ENCODE measurements around the gene CD8B2. TPM values are rescaled to one million over a fixed set of nuclear protein-coding genes. Genes with fewer than 3 reads are reported as not detected.

Gene CD8B2
- total RNA-seq, 1 donor from 2014 or later = 0.21 TPM

DNA sequence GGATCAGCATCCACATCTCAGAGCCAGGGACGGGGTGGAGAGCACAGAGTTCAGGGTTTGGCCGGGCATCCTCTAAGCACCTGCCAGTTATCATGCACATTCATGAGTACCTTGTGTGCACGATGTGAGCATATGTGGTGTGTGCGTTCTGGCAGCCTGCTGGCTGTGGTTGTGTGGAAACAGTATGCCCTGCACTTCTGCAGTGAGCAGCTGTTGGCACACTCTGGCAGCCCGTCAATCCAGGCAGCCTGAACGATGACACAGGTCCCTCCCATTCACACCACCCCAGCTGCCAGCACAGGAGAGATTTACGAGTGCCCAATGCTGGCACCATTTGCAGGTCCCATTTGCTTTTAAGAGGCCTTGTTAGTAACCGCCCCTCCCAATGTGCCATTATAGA is 74.2 kb downstream of the CD8B2 start:
- H3K9me3 ChIP-seq = no peaks in the 10 kb centered on the region
- DNase-seq (no peak), ATAC-seq (peak in 1 of 2 donors; percentile 25)
- no peaks in the 10 kb centered on the region for H3K36me3 ChIP-seq
- TF ChIP-seq, protein P1, sequence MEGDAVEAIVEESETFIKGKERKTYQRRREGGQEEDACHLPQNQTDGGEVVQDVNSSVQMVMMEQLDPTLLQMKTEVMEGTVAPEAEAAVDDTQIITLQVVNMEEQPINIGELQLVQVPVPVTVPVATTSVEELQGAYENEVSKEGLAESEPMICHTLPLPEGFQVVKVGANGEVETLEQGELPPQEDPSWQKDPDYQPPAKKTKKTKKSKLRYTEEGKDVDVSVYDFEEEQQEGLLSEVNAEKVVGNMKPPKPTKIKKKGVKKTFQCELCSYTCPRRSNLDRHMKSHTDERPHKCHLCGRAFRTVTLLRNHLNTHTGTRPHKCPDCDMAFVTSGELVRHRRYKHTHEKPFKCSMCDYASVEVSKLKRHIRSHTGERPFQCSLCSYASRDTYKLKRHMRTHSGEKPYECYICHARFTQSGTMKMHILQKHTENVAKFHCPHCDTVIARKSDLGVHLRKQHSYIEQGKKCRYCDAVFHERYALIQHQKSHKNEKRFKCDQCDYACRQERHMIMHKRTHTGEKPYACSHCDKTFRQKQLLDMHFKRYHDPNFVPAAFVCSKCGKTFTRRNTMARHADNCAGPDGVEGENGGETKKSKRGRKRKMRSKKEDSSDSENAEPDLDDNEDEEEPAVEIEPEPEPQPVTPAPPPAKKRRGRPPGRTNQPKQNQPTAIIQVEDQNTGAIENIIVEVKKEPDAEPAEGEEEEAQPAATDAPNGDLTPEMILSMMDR (IDR thresholded peaks at IDR 0.05) = no peak
- no peaks in the 10 kb centered on the region for H3K4me1 ChIP-seq
- no peaks in the 10 kb centered on the region for H3K27me3 ChIP-seq (ENCODE audit: low read depth)
- intact Hi-C loops (cut with DNase I) = no loop called here
- H3K4me3 ChIP-seq = no peak overlapping the region
- H3K27ac ChIP-seq = no peak overlapping the region

DNA sequence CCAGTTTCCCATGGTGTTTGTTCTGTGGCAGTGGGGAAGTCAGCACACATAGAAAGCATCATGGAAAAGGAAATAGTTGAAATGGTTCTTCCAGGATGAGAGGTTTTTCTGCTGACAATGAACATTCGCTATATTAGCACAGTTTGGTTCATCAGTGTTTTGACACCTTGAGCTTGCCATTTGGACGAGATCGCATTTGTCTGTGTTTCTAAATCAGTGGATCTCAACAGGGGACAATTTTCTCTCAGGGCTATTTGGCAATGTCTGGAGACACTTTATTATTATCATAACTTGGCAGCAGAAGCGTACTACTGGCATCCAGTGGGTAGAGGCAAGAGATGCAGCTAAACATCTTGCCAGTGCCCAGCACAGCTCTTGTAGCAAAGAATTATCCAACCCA is 74.6 kb downstream of the CD8B2 start:
- Histone ChIP-seq H3K36me3 (no peaks in the 10 kb centered on the region), H3K27me3 (ENCODE audit: low read depth) (no peaks in the 10 kb centered on the region), H3K27ac (no peak overlapping the region), H3K4me3 (no peak overlapping the region), H3K4me1 (no peaks in the 10 kb centered on the region), H3K9me3 (no peaks in the 10 kb centered on the region)
- ATAC-seq = no peak
- intact Hi-C loops (cut with DNase I) = no loop called here
- TF ChIP-seq, protein P1 (IDR thresholded peaks at IDR 0.05) = no peak
- no peak for DNase-seq

DNA sequence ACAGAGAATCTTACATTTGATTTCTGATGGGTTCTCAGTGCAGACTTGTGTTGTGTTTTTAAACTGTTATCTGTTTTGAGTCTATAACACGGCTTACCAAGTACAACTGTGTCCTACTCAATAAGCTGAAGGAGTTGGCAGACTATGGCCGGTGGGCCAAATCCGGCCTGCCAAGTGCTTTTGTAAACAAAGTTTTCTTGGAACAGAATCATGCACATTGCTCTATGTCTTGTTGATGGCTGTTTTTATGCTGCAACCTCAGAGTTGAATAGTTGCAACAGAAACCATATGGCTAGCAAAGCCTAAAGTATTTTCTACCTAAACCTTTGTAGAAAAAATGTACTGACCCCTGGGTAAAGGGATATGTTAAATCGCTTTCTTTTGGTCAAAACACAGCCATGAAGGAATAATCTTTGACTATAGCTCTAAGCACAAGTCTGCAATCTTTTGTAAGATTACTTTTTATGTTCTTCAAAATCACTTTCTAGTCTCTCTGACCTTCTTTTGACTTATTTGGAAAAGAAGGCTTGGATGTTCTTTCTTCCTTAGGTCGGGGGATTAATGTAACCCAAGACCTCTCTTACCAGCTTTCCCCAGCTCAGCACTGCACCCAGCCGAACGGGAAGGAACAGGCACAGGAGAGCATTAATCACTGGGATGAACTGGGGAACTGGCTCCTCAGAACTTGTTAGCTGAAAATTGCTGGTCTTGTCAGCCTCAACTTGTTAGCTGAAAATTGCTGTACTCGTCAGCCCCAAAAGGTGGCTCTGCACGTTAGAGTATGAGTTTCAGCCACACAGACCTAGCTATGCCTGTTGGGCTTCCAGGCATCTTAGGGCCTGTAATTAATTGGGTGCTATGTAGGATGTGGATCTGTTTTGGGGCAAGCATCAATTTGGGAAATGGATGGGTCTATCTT is 75.4 kb downstream of the CD8B2 start:
- TF ChIP-seq, protein P1 (IDR thresholded peaks at IDR 0.05) = no peak
- Histone ChIP-seq H3K4me3 (no peak overlapping the region), H3K27ac (no peak overlapping the region), H3K4me1 (no peaks in the 10 kb centered on the region), H3K36me3 (no peaks in the 10 kb centered on the region), H3K9me3 (no peaks in the 10 kb centered on the region), H3K27me3 (ENCODE audit: low read depth) (no peaks in the 10 kb centered on the region)
- ATAC-seq = peak in 1 of 2 donors; percentile 38
- DNase-seq = no peak
- intact Hi-C loops (cut with DNase I) = no loop called here

DNA sequence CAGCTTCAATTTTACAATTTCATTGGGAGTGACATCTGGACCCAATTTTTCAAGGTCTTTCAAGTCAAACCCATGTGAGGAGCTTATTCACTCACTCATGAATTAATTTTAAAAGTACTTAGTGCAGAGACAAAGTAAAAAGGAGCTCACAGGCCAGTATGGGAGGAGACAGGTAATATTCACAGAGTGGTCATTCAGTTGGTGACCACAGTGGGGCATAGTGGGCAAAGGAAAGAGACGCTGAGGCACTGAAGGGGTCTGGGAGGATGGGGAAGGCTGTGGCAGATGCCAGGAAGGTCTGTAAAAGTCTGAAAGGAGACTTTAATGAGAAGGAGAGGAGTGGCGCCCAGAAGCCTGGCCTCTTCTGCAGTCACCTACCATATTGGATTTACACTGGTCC is 76.0 kb downstream of the CD8B2 start:
- intact Hi-C loops (cut with DNase I) = no loop called here
- no peaks in the 10 kb centered on the region for H3K4me1 ChIP-seq
- no peak for ATAC-seq

DNA sequence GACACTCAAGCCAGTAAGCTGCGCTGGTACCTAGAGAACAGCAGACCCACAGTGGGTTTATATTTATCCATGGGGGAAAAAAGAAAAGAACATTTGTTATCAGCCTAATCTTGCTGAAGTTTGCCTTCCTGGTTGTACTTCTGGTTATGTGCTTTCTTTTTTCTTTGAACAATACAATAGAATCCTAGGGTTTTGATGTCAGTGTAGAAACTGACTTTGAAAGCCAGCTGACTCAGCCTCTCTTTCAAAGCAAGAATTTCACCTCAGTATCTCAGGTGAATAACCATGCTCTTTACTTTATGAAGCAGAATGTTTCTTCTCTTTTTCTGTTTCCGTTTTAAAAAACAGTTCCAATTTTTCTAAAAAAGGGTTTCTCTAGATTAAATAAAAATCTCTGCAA is 78.4 kb downstream of the CD8B2 start:
- no peak for ATAC-seq
- DNase-seq = no peak
- no peak overlapping the region for H3K27ac ChIP-seq
- no peaks in the 10 kb centered on the region for H3K36me3 ChIP-seq
- H3K9me3 ChIP-seq = no peaks in the 10 kb centered on the region
- no peak overlapping the region for H3K4me3 ChIP-seq
- intact Hi-C loops (cut with DNase I) = no loop called here
- H3K27me3 ChIP-seq (ENCODE audit: low read depth) = no peaks in the 10 kb centered on the region
- H3K4me1 ChIP-seq = no peaks in the 10 kb centered on the region
- TF ChIP-seq, protein P1 (IDR thresholded peaks at IDR 0.05) = no peak

More for the DNA sequence above, 76.0 kb downstream of the CD8B2 start:
- Histone ChIP-seq H3K9me3 (no peaks in the 10 kb centered on the region), H3K27ac (no peak overlapping the region), H3K36me3 (no peaks in the 10 kb centered on the region), H3K4me3 (no peak overlapping the region), H3K27me3 (ENCODE audit: low read depth) (no peaks in the 10 kb centered on the region)
- DNase-seq = no peak
- TF ChIP-seq, protein P1 (IDR thresholded peaks at IDR 0.05) = no peak

Data from lower lobe of right lung (tissue), 2 donors.